ENCODE data around the gene NRL.
"Not testable (repeated sequence)": the region's sequence is repeated elsewhere in the genome, so short reads cannot be mapped to it uniquely, and the experiment has no call there.

Gene NRL

DNA sequence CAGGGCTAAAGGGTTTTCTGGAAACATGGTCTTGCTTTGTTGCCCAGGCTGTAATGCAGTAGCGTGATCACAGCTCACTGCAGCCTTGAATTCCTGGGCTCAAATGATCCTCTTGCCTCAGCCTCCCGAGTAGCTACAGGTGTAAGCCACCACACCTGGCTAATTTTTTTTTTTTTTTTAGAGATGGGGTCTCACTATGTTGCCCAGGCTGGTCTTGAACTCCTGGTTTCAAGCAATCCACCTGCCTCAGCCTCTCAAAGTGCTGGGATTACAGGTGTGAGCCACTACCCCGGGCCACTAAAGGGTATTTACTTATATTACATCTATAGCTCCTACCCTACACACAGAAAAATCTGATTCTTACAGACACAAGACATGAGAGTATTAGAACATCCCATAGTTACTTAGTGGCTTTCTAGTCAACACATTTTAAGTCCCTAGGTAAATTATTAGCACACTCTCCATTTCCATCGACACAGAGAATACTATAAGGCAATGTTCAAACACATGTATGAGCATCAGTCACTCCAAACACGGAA lies 6.3 kb downstream of the NRL start:
- Histone ChIP-seq H3K4ac (ENCODE audit: low read depth in 1 of 2, low read length in 2 of 2) (no peak overlapping the region), H3K18ac (ENCODE audit: low read depth in 1 of 2, low read length in 2 of 2) (no peak overlapping the region), H3K23ac (ENCODE audit: low read length in 2 of 2) (no peak overlapping the region), H2BK12ac (ENCODE audit: low read length in 2 of 2) (no peak overlapping the region), H2AFZ (ENCODE audit: low read depth, low read length) (no peak overlapping the region), H3K4me1 (ENCODE audit: control insufficient read depth, insufficient read depth, low read depth, low read length) (no peaks in the 10 kb centered on the region), H3K4me3 (ENCODE audit: insufficient read depth in 1 of 2, low read depth in 1 of 2, low read length in 2 of 2) (no peak overlapping the region), H3K4me2 (ENCODE audit: low read length, poor library complexity, severe bottlenecking) (no peak overlapping the region), H3K9ac (ENCODE audit: low read length) (peak overlapping the region; percentile 25), H4K91ac (ENCODE audit: low read length) (no peak overlapping the region), H2BK5ac (ENCODE audit: low read depth, low read length, poor library complexity, severe bottlenecking) (no peak overlapping the region), H3K27me3 (ENCODE audit: control insufficient read depth in 1 of 2, insufficient read depth in 1 of 2, low read length in 2 of 2) (no peaks in the 10 kb centered on the region), H2AK5ac (ENCODE audit: low read length, severe bottlenecking) (no peak overlapping the region), H4K8ac (ENCODE audit: low read length) (no peak overlapping the region), H2BK120ac (ENCODE audit: low read depth, low read length) (no peak overlapping the region), H3K27ac (ENCODE audit: low read length, poor library complexity, severe bottlenecking) (no peak overlapping the region), H3K9me3 (ENCODE audit: control insufficient read depth, low read length) (no peaks in the 10 kb centered on the region), H3K79me1 (replicated peaks; ENCODE audit: low read length, poor library complexity, severe bottlenecking) (peaks cover 1% of the 10 kb centered on the region), H3K36me3 (ENCODE audit: control insufficient read depth in 1 of 2, insufficient read depth in 2 of 2, low read depth in 1 of 2, low read length in 2 of 2) (peaks cover 4 to 5% of the 10 kb centered on the region in 2 experiments), H3K14ac (ENCODE audit: low read length in 2 of 2) (no peak overlapping the region), H2BK15ac (ENCODE audit: low read depth, poor library complexity, severe bottlenecking) (no peak overlapping the region)
- 63% methylated on average over 4 of the region's 5 CpGs for WGBS
- DNase-seq = no peak

GRCh38 chr14:24106672-24107271 lies 8.0 kb downstream of the NRL start:
- Histone ChIP-seq H2BK15ac (ENCODE audit: low read depth, poor library complexity, severe bottlenecking) (no peak overlapping the region), H3K4me1 (ENCODE audit: control insufficient read depth, insufficient read depth, low read depth, low read length) (no peaks in the 10 kb centered on the region), H2BK120ac (ENCODE audit: low read depth, low read length) (no peak overlapping the region), H3K4me3 (ENCODE audit: insufficient read depth in 1 of 2, low read depth in 1 of 2, low read length in 2 of 2) (no peak overlapping the region), H3K79me1 (replicated peaks; ENCODE audit: low read length, poor library complexity, severe bottlenecking) (peaks cover 1% of the 10 kb centered on the region), H3K4ac (ENCODE audit: low read depth in 1 of 2, low read length in 2 of 2) (no peak overlapping the region), H2BK5ac (ENCODE audit: low read depth, low read length, poor library complexity, severe bottlenecking) (no peak overlapping the region), H3K27ac (ENCODE audit: low read length, poor library complexity, severe bottlenecking) (no peak overlapping the region), H4K8ac (ENCODE audit: low read length) (no peak overlapping the region), H3K27me3 (ENCODE audit: control insufficient read depth in 1 of 2, insufficient read depth in 1 of 2, low read length in 2 of 2) (no peaks in the 10 kb centered on the region), H3K18ac (ENCODE audit: low read depth in 1 of 2, low read length in 2 of 2) (no peak overlapping the region), H3K23ac (ENCODE audit: low read length in 2 of 2) (no peak overlapping the region), H2AFZ (ENCODE audit: low read depth, low read length) (no peak overlapping the region), H3K36me3 (ENCODE audit: control insufficient read depth in 1 of 2, insufficient read depth in 2 of 2, low read depth in 1 of 2, low read length in 2 of 2) (peaks cover 10 to 12% of the 10 kb centered on the region in 2 experiments), H2AK5ac (ENCODE audit: low read length, severe bottlenecking) (no peak overlapping the region), H3K14ac (ENCODE audit: low read length in 2 of 2) (no peak overlapping the region), H3K9me3 (ENCODE audit: control insufficient read depth, low read length) (no peaks in the 10 kb centered on the region), H3K9ac (ENCODE audit: low read length) (no peak overlapping the region), H2BK12ac (ENCODE audit: low read length in 2 of 2) (no peak overlapping the region), H4K91ac (ENCODE audit: low read length) (no peak overlapping the region), H3K4me2 (ENCODE audit: low read length, poor library complexity, severe bottlenecking) (no peak overlapping the region)
- no peak for DNase-seq
- 90% methylated on average over 2 of the region's 4 CpGs for WGBS

DNA sequence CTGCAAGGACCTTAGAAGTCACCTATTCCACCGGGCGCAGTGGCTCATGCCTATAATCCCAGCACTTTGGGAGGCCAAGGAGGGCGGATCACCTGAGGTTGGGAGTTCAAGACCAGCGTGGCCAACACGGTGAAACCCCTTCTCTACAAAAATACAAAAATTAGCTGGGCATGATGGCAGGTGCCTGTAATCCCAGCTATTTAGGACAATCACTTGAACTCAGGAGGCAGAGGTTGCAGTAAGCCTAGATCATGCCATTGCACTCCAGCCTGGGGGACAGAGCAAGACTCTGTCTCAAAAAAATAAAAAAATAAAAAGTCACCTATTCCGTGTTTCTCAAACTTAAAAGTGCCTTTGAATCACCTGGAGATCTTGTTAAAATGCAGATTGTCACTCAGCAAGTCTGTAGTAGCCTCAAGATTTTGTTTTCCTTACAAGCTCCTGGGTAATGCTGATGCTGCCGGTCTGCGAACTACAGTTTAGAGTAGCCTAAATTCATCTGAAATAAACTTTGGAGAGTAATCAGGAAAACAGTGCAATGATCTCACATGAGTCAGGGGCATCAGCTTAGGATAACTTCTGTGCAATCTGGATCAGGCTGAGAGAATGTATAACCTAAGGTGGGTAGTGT lies 9.0 kb downstream of the NRL start:
- H3K4me2 ChIP-seq (ENCODE audit: low read length, poor library complexity, severe bottlenecking) = not testable (repeated sequence)
- 87% methylated on average over 8 of the region's 8 CpGs for whole genome bisulfite sequencing

GRCh38 chr14:24103451-24103850 lies 11.3 kb downstream of the NRL start:
- no peak overlapping the region for H3K18ac ChIP-seq (ENCODE audit: low read depth in 1 of 2, low read length in 2 of 2)
- H3K23ac ChIP-seq (ENCODE audit: low read length in 2 of 2) = no peak overlapping the region
- no peak overlapping the region for H3K27ac ChIP-seq (ENCODE audit: low read length, poor library complexity, severe bottlenecking)
- peaks cover 20 to 26% of the 10 kb centered on the region in 2 experiments for H3K36me3 ChIP-seq (ENCODE audit: control insufficient read depth in 1 of 2, insufficient read depth in 2 of 2, low read depth in 1 of 2, low read length in 2 of 2)
- no peak for DNase-seq
- no peak overlapping the region for H4K8ac ChIP-seq (ENCODE audit: low read length)
- H3K4me1 ChIP-seq (ENCODE audit: control insufficient read depth, insufficient read depth, low read depth, low read length) = no peaks in the 10 kb centered on the region
- H3K9me3 ChIP-seq (ENCODE audit: control insufficient read depth, low read length) = no peaks in the 10 kb centered on the region
- H2BK15ac ChIP-seq (ENCODE audit: low read depth, poor library complexity, severe bottlenecking) = no peak overlapping the region
- no peaks in the 10 kb centered on the region for H3K27me3 ChIP-seq (ENCODE audit: control insufficient read depth in 1 of 2, insufficient read depth in 1 of 2, low read length in 2 of 2)
- H2BK12ac ChIP-seq (ENCODE audit: low read length in 2 of 2) = no peak overlapping the region
- H3K4me3 ChIP-seq (ENCODE audit: insufficient read depth in 1 of 2, low read depth in 1 of 2, low read length in 2 of 2) = no peak overlapping the region
- no peak overlapping the region for H2BK5ac ChIP-seq (ENCODE audit: low read depth, low read length, poor library complexity, severe bottlenecking)
- H2AFZ ChIP-seq (ENCODE audit: low read depth, low read length) = no peak overlapping the region
- H4K91ac ChIP-seq (ENCODE audit: low read length) = no peak overlapping the region
- no peak overlapping the region for H3K4ac ChIP-seq (ENCODE audit: low read depth in 1 of 2, low read length in 2 of 2)
- 98% methylated on average over 13 of the region's 13 CpGs for WGBS
- H2AK5ac ChIP-seq (ENCODE audit: low read length, severe bottlenecking) = no peak overlapping the region
- H3K9ac ChIP-seq (ENCODE audit: low read length) = no peak overlapping the region
- H3K79me1 ChIP-seq (replicated peaks; ENCODE audit: low read length, poor library complexity, severe bottlenecking) = no peaks in the 10 kb centered on the region
- no peak overlapping the region for H2BK120ac ChIP-seq (ENCODE audit: low read depth, low read length)
- H3K14ac ChIP-seq (ENCODE audit: low read length in 2 of 2) = no peak overlapping the region
- H3K4me2 ChIP-seq (ENCODE audit: low read length, poor library complexity, severe bottlenecking) = no peak overlapping the region

More for the DNA sequence above, 9.0 kb downstream of the NRL start:
- H3K9ac ChIP-seq (ENCODE audit: low read length); H3K27me3 ChIP-seq (ENCODE audit: control insufficient read depth in 1 of 2, insufficient read depth in 1 of 2, low read length in 2 of 2); H2BK120ac ChIP-seq (ENCODE audit: low read depth, low read length); H4K91ac ChIP-seq (ENCODE audit: low read length); H3K9me3 ChIP-seq (ENCODE audit: control insufficient read depth, low read length); H3K79me1 ChIP-seq (replicated peaks; ENCODE audit: low read length, poor library complexity, severe bottlenecking); H3K18ac ChIP-seq (ENCODE audit: low read depth in 1 of 2, low read length in 2 of 2); H3K27ac ChIP-seq (ENCODE audit: low read length, poor library complexity, severe bottlenecking); H3K4ac ChIP-seq (ENCODE audit: low read depth in 1 of 2, low read length in 2 of 2); H2AFZ ChIP-seq (ENCODE audit: low read depth, low read length); DNase-seq; H4K8ac ChIP-seq (ENCODE audit: low read length); H2AK5ac ChIP-seq (ENCODE audit: low read length, severe bottlenecking); H3K4me1 ChIP-seq (ENCODE audit: control insufficient read depth, insufficient read depth, low read depth, low read length); H3K4me3 ChIP-seq (ENCODE audit: insufficient read depth in 1 of 2, low read depth in 1 of 2, low read length in 2 of 2); H3K23ac ChIP-seq (ENCODE audit: low read length in 2 of 2); H2BK12ac ChIP-seq (ENCODE audit: low read length in 2 of 2); H2BK15ac ChIP-seq (ENCODE audit: low read depth, poor library complexity, severe bottlenecking); H2BK5ac ChIP-seq (ENCODE audit: low read depth, low read length, poor library complexity, severe bottlenecking); H3K14ac ChIP-seq (ENCODE audit: low read length in 2 of 2): not testable (repeated sequence)
- H3K36me3 ChIP-seq (ENCODE audit: control insufficient read depth in 1 of 2, insufficient read depth in 2 of 2, low read depth in 1 of 2, low read length in 2 of 2) = peaks cover 10 to 12% of the 10 kb centered on the region in 2 experiments

Data from mesenchymal stem cell (in vitro differentiated cells and primary cell).